Sigmoid colon (tissue), 7 donors: ENCODE measurements around the gene BMPER. TPM values are rescaled to one million over a fixed set of nuclear protein-coding genes. Genes with fewer than 3 reads are reported as not detected.

ENCODE experiments used
- DNase-seq: peaks from one replicate; pipeline ENCODE4 v3.0.0-alpha.2; 2019
- H3K27ac ChIP-seq, 4 donors: fragments of 200-600 bp; sonication (generic); one replicate each; pipeline ENCODE4 v1.5.1; 2016 to 2019; ENCODE audit warnings: mild to moderate bottlenecking in 1 of 4
- H3K27me3 ChIP-seq, 3 donors: fragments of 200-600 bp; sonication (generic); one replicate each; pipeline ENCODE4 v1.5.1; 2019; ENCODE audit warnings: mild to moderate bottlenecking in 1 of 3
- H3K36me3 ChIP-seq, 4 donors: fragments of 200-600 bp; sonication (generic); one replicate each; pipeline ENCODE4 v1.5.1; 2016 to 2019
- H3K4me1 ChIP-seq, 4 donors: fragments of 200-600 bp; sonication (generic); one replicate each; pipeline ENCODE4 v1.5.1; 2017 to 2019
- H3K4me3 ChIP-seq, 4 donors: fragments of 200-600 bp; sonication (generic); one replicate each; pipeline ENCODE4 v1.5.1; 2017 to 2019; ENCODE audit warnings: mild to moderate bottlenecking in 2 of 4, moderate library complexity in 1 of 4
- H3K9me3 ChIP-seq, 4 donors: fragments of 200-600 bp in 3 of 4; sonication (generic) in 3 of 4; one replicate each; pipeline versions ENCODE4 v1.5.1 to v1.6.1; 2013 to 2019
- EP300 ChIP-seq, 4 donors: sonication (generic); formaldehyde crosslinking; IDR thresholded peaks; one replicate each; pipeline ENCODE4 v1.6.1; 2017; ENCODE audit warnings: antibody characterized with exemption in 4 of 4
- POLR2A ChIP-seq, 2 donors: fragments of 450-650 bp; IDR thresholded peaks; one replicate each; pipeline ENCODE4 v1.6.1; 2016; ENCODE audit warnings: antibody characterized with exemption in 2 of 2, mild to moderate bottlenecking in 2 of 2, moderate library complexity in 2 of 2
- POLR2AphosphoS5 ChIP-seq, 4 donors: sonication (generic); formaldehyde crosslinking; IDR thresholded peaks; one replicate each; pipeline ENCODE4 v1.6.1; 2017; ENCODE audit warnings: antibody characterized with exemption in 4 of 4
- WGBS, 2 donors: extraction: QIAGEN DNeasy Blood & Tissue Kit; methylation state at CpG; one replicate each; pipeline ENCODE4 v1.1.7; 2013; 5-methylcytosine and 5-hydroxymethylcytosine counted together
- intact Hi-C: fragments of 100-400 bp; cut with DNase I; formaldehyde crosslinking; loops from one replicate; pipeline ENCODE4 v1.15.1; 2023
- polyA plus RNA-seq, 3 donors: library from polyadenylated mRNA; stranded (reverse); fragments of 200-250 nt; gene quantifications; one replicate each; pipeline ENCODE4 v1.2.3, GENCODE V29; 2013
- total RNA-seq, 4 donors: library from RNA; depleted of rRNA; stranded (reverse); fragments of >200 nt; gene quantifications; one replicate each; pipeline ENCODE4 v1.1.0, GENCODE V29; 2016
- TF ChIP-seq, protein P1 (sequence below), 4 experiments: fragments of 450-650 bp in 3 of 4; fragments of 200-600 bp in 1 of 4; IDR thresholded peaks; one replicate each; pipeline ENCODE4 v1.5.1; 2016 to 2019; ENCODE audit warnings: antibody characterized with exemption in 4 of 4, mild to moderate bottlenecking in 3 of 4, moderate library complexity in 2 of 4
- donor health status: healthy with polysubstance abuse.
- donor health status: Bipolar disorder and iron deficiency.
- donor health status: healthy.

BMPER gene
- total and polyA plus RNA-seq, 7 donors = 0.51 to 3.1 (median 1.6) TPM; not detected in 1

DNA sequence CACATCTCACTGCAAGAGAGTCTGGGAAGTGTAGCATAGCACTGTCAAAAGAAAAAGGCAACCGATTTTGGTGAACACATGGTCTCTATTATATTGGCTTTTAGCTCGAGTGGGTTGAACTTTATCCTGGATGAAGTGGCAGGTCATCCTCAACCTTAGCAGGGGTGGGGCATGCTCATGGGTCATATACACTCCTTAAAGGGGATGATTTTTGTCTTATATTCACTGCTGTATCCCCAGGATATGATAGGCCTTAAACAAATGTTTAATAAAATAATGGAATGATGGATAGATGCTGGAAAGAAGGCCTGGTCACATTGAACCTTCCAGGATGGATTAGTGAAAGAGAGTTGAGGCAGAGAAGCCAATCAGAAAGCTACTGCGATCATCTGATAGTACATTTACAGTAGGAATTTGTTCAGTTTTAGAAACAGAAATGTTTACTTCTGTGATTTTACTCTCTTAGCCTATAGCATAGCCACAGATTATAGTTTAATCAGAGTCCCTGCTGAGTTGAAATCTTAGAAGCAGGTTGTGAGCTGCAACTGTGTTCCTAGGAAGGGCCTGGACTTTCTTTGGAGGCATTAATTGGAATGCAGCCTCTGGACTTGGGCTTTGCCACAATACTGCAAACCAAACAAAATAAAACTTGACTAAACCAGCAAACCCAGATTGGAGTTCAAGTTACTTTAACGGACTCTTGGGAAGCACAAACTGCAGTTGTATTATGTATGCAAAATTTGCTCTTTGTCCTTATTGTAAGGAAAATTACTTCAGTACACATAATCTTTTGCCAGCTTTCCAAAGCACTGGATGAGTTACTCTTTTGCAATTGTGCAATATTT is 138.3 kb downstream of the BMPER start:
- no peak overlapping the region for H3K27ac ChIP-seq
- WGBS, 2 donors = 38 to 76% methylated on average over 4 of the region's 4 CpGs
- intact Hi-C loops = no loop called here
- H3K27me3 ChIP-seq = no peaks in the 10 kb centered on the region
- no peaks in the 10 kb centered on the region for H3K36me3 ChIP-seq
- no peak overlapping the region for H3K4me3 ChIP-seq
- TF ChIP-seq EP300 (IDR thresholded peaks at IDR 0.05) = no peak
- TF ChIP-seq, protein P1, sequence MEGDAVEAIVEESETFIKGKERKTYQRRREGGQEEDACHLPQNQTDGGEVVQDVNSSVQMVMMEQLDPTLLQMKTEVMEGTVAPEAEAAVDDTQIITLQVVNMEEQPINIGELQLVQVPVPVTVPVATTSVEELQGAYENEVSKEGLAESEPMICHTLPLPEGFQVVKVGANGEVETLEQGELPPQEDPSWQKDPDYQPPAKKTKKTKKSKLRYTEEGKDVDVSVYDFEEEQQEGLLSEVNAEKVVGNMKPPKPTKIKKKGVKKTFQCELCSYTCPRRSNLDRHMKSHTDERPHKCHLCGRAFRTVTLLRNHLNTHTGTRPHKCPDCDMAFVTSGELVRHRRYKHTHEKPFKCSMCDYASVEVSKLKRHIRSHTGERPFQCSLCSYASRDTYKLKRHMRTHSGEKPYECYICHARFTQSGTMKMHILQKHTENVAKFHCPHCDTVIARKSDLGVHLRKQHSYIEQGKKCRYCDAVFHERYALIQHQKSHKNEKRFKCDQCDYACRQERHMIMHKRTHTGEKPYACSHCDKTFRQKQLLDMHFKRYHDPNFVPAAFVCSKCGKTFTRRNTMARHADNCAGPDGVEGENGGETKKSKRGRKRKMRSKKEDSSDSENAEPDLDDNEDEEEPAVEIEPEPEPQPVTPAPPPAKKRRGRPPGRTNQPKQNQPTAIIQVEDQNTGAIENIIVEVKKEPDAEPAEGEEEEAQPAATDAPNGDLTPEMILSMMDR (IDR thresholded peaks at IDR 0.05) = no peak
- TF ChIP-seq POLR2AphosphoS5 (IDR thresholded peaks at IDR 0.05) = no peak
- TF ChIP-seq POLR2A (IDR thresholded peaks at IDR 0.05) = no peak
- H3K4me1 ChIP-seq = peaks cover 0 to 7% (median 2%) of the 10 kb centered on the region in 4 donors
- H3K9me3 ChIP-seq = no peaks in the 10 kb centered on the region
- DNase-seq = no peak

DNA sequence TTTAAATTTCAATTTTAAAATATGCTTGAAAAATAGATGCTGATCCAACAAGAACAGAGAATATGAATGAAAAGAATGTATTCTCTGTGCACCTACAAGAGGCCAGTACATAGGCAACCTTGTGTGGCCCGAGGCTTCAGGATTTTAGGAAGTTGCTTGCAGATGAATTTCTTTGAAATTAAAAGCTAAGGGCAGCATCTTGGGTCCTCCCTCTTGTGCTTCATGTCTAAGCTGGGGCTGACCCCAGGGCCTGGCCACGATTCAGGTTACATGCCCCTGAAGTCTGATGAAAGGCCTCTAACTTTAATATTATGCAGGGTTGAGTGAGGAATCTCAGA is 138.9 kb downstream of the BMPER start:
- WGBS, 2 donors = 40 to 66% methylated on average over 2 of the region's 2 CpGs
- Histone ChIP-seq H3K4me3 (no peak overlapping the region), H3K36me3 (no peaks in the 10 kb centered on the region), H3K9me3 (no peaks in the 10 kb centered on the region), H3K27me3 (no peaks in the 10 kb centered on the region), H3K4me1 (peaks cover 0 to under 1% (median 0%) of the 10 kb centered on the region in 4 donors), H3K27ac (no peak overlapping the region)
- TF ChIP-seq POLR2AphosphoS5 (IDR thresholded peaks at IDR 0.05) (no peak), EP300 (IDR thresholded peaks at IDR 0.05) (no peak), POLR2A (IDR thresholded peaks at IDR 0.05) (no peak)
- TF ChIP-seq, protein P1 (IDR thresholded peaks at IDR 0.05) = no peak
- intact Hi-C loops = no loop called here
- no peak for DNase-seq

DNA sequence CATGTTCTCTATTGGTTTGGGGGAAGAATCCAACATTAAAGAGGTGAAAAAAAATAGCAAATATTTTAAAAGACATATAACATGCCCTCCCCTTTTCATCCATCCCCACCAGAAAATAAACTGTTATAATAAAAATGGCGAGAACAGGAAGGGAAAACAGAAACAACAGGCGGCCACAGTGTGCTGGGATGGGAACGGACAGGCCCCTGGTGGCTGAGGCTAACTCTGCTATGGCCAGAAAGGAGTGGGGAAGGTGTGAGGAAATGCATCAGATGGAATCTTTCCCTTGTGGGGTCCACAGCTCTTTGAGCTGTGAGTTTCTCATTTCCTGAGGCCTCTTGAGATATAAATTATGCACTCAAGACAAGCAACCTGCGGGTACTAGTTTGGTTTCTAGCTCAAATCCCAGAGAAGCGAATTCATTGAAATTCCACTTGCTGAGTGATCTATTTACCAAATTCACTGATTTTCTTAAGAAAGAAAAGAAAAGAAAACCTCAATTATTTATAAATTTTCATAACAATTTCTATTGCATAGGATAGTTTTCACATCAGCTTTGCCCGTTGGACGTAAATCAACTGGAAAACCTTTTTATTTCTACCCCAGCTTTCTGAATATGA is 139.5 kb downstream of the BMPER start:
- H3K27ac ChIP-seq = no peak overlapping the region
- intact Hi-C loops = no loop called here
- DNase-seq = no peak
- H3K36me3 ChIP-seq = no peaks in the 10 kb centered on the region
- no peaks in the 10 kb centered on the region for H3K9me3 ChIP-seq
- H3K27me3 ChIP-seq = no peaks in the 10 kb centered on the region
- TF ChIP-seq POLR2AphosphoS5 (IDR thresholded peaks at IDR 0.05) (no peak), EP300 (IDR thresholded peaks at IDR 0.05) (no peak), POLR2A (IDR thresholded peaks at IDR 0.05) (no peak)
- TF ChIP-seq, protein P1 (IDR thresholded peaks at IDR 0.05) = no peak
- H3K4me3 ChIP-seq = no peak overlapping the region
- H3K4me1 ChIP-seq = no peaks in the 10 kb centered on the region
- whole genome bisulfite sequencing, 2 donors = 90 to 91% methylated on average over 7 of the region's 7 CpGs

DNA sequence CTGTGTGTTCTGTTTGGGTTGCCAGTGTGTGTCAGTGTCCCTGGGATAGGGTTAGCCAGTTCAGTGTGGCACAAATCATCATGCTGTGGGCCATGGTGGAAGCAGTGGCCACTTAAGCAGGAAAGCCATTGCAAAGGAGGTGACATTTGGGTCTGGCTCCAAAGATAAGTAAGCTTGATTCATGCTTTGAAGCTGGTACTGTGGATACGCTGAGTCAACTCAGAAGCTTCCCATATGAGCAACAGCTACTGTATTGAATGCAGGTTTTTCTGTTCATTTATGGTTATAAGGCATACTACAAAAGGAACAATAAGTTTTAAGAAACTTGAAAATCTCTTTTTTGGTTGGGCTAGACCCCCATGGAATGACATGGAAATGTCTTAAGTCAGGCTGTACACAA is 143.1 kb downstream of the BMPER start:
- Histone ChIP-seq H3K27me3 (no peaks in the 10 kb centered on the region), H3K4me1 (no peaks in the 10 kb centered on the region), H3K4me3 (no peak overlapping the region), H3K36me3 (no peaks in the 10 kb centered on the region), H3K27ac (no peak overlapping the region), H3K9me3 (no peaks in the 10 kb centered on the region)
- DNase-seq = no peak
- TF ChIP-seq EP300 (IDR thresholded peaks at IDR 0.05) (no peak), POLR2A (IDR thresholded peaks at IDR 0.05) (no peak), POLR2AphosphoS5 (IDR thresholded peaks at IDR 0.05) (no peak)
- TF ChIP-seq, protein P1 (IDR thresholded peaks at IDR 0.05) = no peak
- intact Hi-C loops = no loop called here
- 94 to 99% methylated on average over 1 of the region's 1 CpG for WGBS, 2 donors
